Heart left ventricle (tissue), 13 donors: Measurements from ENCODE around the gene ICA1L.

Experiments used
- CTCF ChIP-seq, 12 donors: fragments of 200-600 bp; sonication (generic) in 4 of 12; IDR thresholded peaks; one replicate each; pipeline versions ENCODE4 v1.5.0 to v1.8.0; 2018 to 2022; ENCODE audit warnings: antibody characterized with exemption in 12 of 12, mild to moderate bottlenecking in 5 of 12
- POLR2A ChIP-seq, 2 donors: fragments of 450-650 bp; IDR thresholded peaks; one replicate each; pipeline ENCODE4 v1.6.1; 2017; ENCODE audit warnings: antibody characterized with exemption in 2 of 2, mild to moderate bottlenecking in 2 of 2, moderate library complexity in 2 of 2
- donor health status: ischemic (EF 13 %, LVEDD 7.1; RV severe dilation, severe dysfunction).
- donor health status: DM: no; HTN: yes; CAD: no.
- donor health status: DM: no; HTN: no; CAD: no.
- donor health status: ischemic (EF 25% LVEDD 6.9; RV normal size, moderate dysfunction).
- donor health status: ischemic (EF 25% LVEDD 5.7; RV mildly dilated, moderate dysfunction).
- donor health status: ischemic (EF 35%, LVEDD 5.7; RV mildly dilated, moderate dysfunction).
- donor health status: nonischemic (EF 11% LVEDD 7.7; RV severe dilation, severe dysfunction).
- donor health status: DM: yes; HTN: yes; CAD: no.
- donor health status: PGD.
- donor health status: ischemic (EF 29% LVEDD 5.4; RV normal size, mild dysfunction).
- donor health status: nonischemic (EF 23%, LVEDD 6.1; RV moderate dilation, normal function).

- no peak for TF ChIP-seq CTCF (IDR thresholded peaks at IDR 0.05)
- TF ChIP-seq POLR2A (IDR thresholded peaks at IDR 0.05) = no peak
These were observed 38.0 kb upstream of the ICA1L start for GRCh38 chr2:202909394-202910192.
